ENCODE results near the gene SLC39A1. TPM values are rescaled to one million over a fixed set of nuclear protein-coding genes. Genes with fewer than 3 reads are reported as not detected.
"Not testable (repeated sequence)": the region's sequence is repeated elsewhere in the genome, so short reads cannot be mapped to it uniquely, and the experiment has no call there.

The SLC39A1 gene
- total RNA-seq, 1 donor from 2014 or later, result 45.8 TPM

GRCh38 chr1:153979091-153979490 is 15.8 kb upstream of the SLC39A1 start:
- not testable (repeated sequence) for DNase-seq, ATAC-seq
- intact Hi-C loops (cut with micrococcal nuclease), result loop anchor here (10.0 kb wide), 1 partner anchor 184 kb away; no protein-coding TSS in a partner anchor

- ATAC-seq (no peak), DNase-seq (no peak)
- intact Hi-C loops (cut with micrococcal nuclease), result loop anchor here (10.0 kb wide), 1 partner anchor 184 kb away; no protein-coding TSS in a partner anchor
Measured at GRCh38 chr1:153978274-153978909, 15.1 kb upstream of the SLC39A1 start.

- intact Hi-C loops (cut with micrococcal nuclease), result loop anchor here (10.0 kb wide), 1 partner anchor 183 kb away; no protein-coding TSS in a partner anchor
- ATAC-seq (peak; percentile 96), DNase-seq (peak; percentile 92)
Measured at GRCh38 chr1:153977250-153978240, 14.2 kb upstream of the SLC39A1 start, which contains the start of gene JTB. Gene JTB, minus strand, starts transcription at chr1:153977674. Its CDS starts 422 bp downstream, at chr1:153977252.

GRCh38 chr1:153976819-153977249 is 13.5 kb upstream of the SLC39A1 start:
- DNase-seq (no peak), ATAC-seq (no peak)
- intact Hi-C loops (cut with micrococcal nuclease), result loop anchor here (10.0 kb wide), 1 partner anchor 182 kb away; no protein-coding TSS in a partner anchor

GRCh38 chr1:153973525-153973924 is 10.2 kb upstream of the SLC39A1 start:
- intact Hi-C loops (cut with micrococcal nuclease), result loop anchor here (10.0 kb wide), 1 partner anchor 179 kb away; no protein-coding TSS in a partner anchor
- ATAC-seq (no peak), DNase-seq (no peak)

GRCh38 chr1:153973071-153973470 is 9.7 kb upstream of the SLC39A1 start:
- no peak for ATAC-seq
- no peak for DNase-seq
- intact Hi-C loops (cut with micrococcal nuclease), result loop anchor here (10.0 kb wide), 1 partner anchor 178 kb away; no protein-coding TSS in a partner anchor

- DNase-seq (no peak), ATAC-seq (no peak)
- intact Hi-C loops (cut with micrococcal nuclease), result loop anchor here (10.0 kb wide), 1 partner anchor 176 kb away; no protein-coding TSS in a partner anchor
Measured at GRCh38 chr1:153970346-153970745, 7.0 kb upstream of the SLC39A1 start.

GRCh38 chr1:153968972-153969371 is 5.6 kb upstream of the SLC39A1 start:
- intact Hi-C loops (cut with micrococcal nuclease), result no loop called here
- ATAC-seq, result no peak

GRCh38 chr1:153968408-153968807 is 5.1 kb upstream of the SLC39A1 start:
- intact Hi-C loops (cut with micrococcal nuclease), result no loop called here
- ATAC-seq (no peak), DNase-seq (no peak)

More at GRCh38 chr1:153968972-153969371, 5.6 kb upstream of the SLC39A1 start:
- DNase-seq, result no peak

- intact Hi-C loops (cut with micrococcal nuclease), result no loop called here
Measured at GRCh38 chr1:153968000-153968363, 4.6 kb upstream of the SLC39A1 start.

GRCh38 chr1:153967107-153967999 is 4.0 kb upstream of the SLC39A1 start, which contains the start of gene CREB3L4:
Gene CREB3L4, plus strand, starts transcription at chr1:153967902. Its CDS starts 624 bp downstream, at chr1:153968526.
- DNase-seq (peak; percentile 93), ATAC-seq (peak; percentile 84)
- intact Hi-C loops (cut with micrococcal nuclease), result no loop called here

More at GRCh38 chr1:153968000-153968363, 4.6 kb upstream of the SLC39A1 start:
- DNase-seq, result peak; percentile 59
- no peak for ATAC-seq

- DNase-seq (peak; percentile 62), ATAC-seq (no peak)
- intact Hi-C loops (cut with micrococcal nuclease), result no loop called here
Measured at GRCh38 chr1:153963850-153964331, 554 bp upstream of the SLC39A1 start.

GRCh38 chr1:153962088-153963029 is 978 bp downstream of the SLC39A1 start:
- no peak for DNase-seq
- intact Hi-C loops (cut with micrococcal nuclease), result no loop called here
- no peak for ATAC-seq

- intact Hi-C loops (cut with micrococcal nuclease), result no loop called here
- DNase-seq (no peak), ATAC-seq (no peak)
Measured at GRCh38 chr1:153961421-153961820, 1.9 kb downstream of the SLC39A1 start.

GRCh38 chr1:153960206-153960605 is 3.1 kb downstream of the SLC39A1 start:
- no peak for ATAC-seq
- intact Hi-C loops (cut with micrococcal nuclease), result no loop called here
- no peak for DNase-seq

GRCh38 chr1:153959454-153959853 is 3.9 kb downstream of the SLC39A1 start:
- DNase-seq (no peak), ATAC-seq (no peak)
- intact Hi-C loops (cut with micrococcal nuclease), result no loop called here

GRCh38 chr1:153958961-153959260 is 4.4 kb downstream of the SLC39A1 start:
- intact Hi-C loops (cut with micrococcal nuclease), result no loop called here
- DNase-seq (no peak), ATAC-seq (no peak)

Measured in left ventricle myocardium superior (tissue), 1 donor.